Panc1 (cell line): ENCODE results near the gene HSD17B2. TPM values are rescaled to one million over a fixed set of nuclear protein-coding genes. Genes with fewer than 3 reads are reported as not detected.

Source experiments
- ATAC-seq: fragments of 200-7000 bp; cut with Tn5 transposase; 2 replicates; pipeline ENCODE4 v1.9.1; 2020; ENCODE audit warnings: mild to moderate bottlenecking, moderate library complexity
- BruUV-seq: library from RNA; stranded (reverse); fragments of 400-500 nt; replicated peaks from 2 replicates; lab custom pipeline; 2021; lab: Mats Ljungman, UMichigan
- CTCF ChIA-PET: fragments of 300-600 bp; sonication (Branson Sonifier 250); formaldehyde crosslinking; loops from one replicate; lab custom pipeline; 2022; ENCODE audit warnings: antibody characterized with exemption; lab: Charles Lee
- POLR2A ChIA-PET: fragments of 300-600 bp; sonication (Branson Sonifier 250); formaldehyde crosslinking; loops from one replicate; lab custom pipeline; 2022; ENCODE audit warnings: antibody characterized with exemption; lab: Charles Lee
- DNase-seq: peaks from one replicate; pipeline ENCODE4 v3.0.0-alpha.2; 2010; ENCODE audit warnings: low read depth, low spot score
- H3K27ac ChIP-seq: 2 replicates; pipeline ENCODE4 v1.5.1; 2011; ENCODE audit warnings: mild to moderate bottlenecking, low read length, inconsistent platforms
- H3K27me3 ChIP-seq: fragments of 200-500 bp; sonication (Bioruptor generic); 2 replicates; pipeline ENCODE4 v1.6.0; 2014; ENCODE audit warnings: low read length, inconsistent platforms; ENCODE audit not compliant: control insufficient read depth, insufficient read depth
- H3K36me3 ChIP-seq: fragments of 200-500 bp; sonication (Bioruptor generic); 2 replicates; pipeline ENCODE4 v1.5.1; 2014; ENCODE audit warnings: inconsistent platforms, mild to moderate bottlenecking, low read length, moderate library complexity; ENCODE audit not compliant: control insufficient read depth, insufficient read depth
- H3K4me1 ChIP-seq: 2 replicates; pipeline ENCODE4 v1.5.1; 2011; ENCODE audit warnings: inconsistent platforms, mild to moderate bottlenecking, low read length, moderate library complexity; ENCODE audit not compliant: control insufficient read depth, insufficient read depth
- H3K4me3 ChIP-seq, 2 experiments: 2 replicates each; pipeline ENCODE4 v1.5.1; 2011 to 2012; ENCODE audit warnings: low read depth in 2 of 2, low read length in 2 of 2, mild to moderate bottlenecking in 2 of 2, inconsistent platforms in 1 of 2, moderate library complexity in 1 of 2
- H3K9me3 ChIP-seq: fragments of 200-500 bp; sonication (Bioruptor generic); 2 replicates; pipeline ENCODE4 v1.5.1; 2014; ENCODE audit warnings: low read depth, mild to moderate bottlenecking, inconsistent platforms, low read length, moderate library complexity; ENCODE audit not compliant: control insufficient read depth, insufficient read depth
- CTCF ChIP-seq: fragments of 450-650 bp; IDR thresholded peaks from 2 replicates; pipeline ENCODE4 v1.5.1; 2017; ENCODE audit warnings: mild to moderate bottlenecking
- POLR2AphosphoS5 ChIP-seq: IDR thresholded peaks from 2 replicates; pipeline ENCODE4 v1.6.1; 2012; ENCODE audit warnings: mild to moderate bottlenecking, low read depth, low read length, moderate library complexity
- REST ChIP-seq, 2 experiments: IDR thresholded peaks; 2 replicates each; pipeline ENCODE4 v1.6.1; 2011 to 2012; ENCODE audit warnings: low read depth in 2 of 2, control low read depth in 1 of 2, low read length in 1 of 2, mild to moderate bottlenecking in 1 of 2, moderate library complexity in 1 of 2; ENCODE audit not compliant: insufficient read depth in 1 of 2
- SIN3A ChIP-seq: IDR thresholded peaks from 2 replicates; pipeline ENCODE4 v1.6.1; 2012; ENCODE audit warnings: low read depth, mild to moderate bottlenecking, low read length, moderate library complexity, borderline replicate concordance; ENCODE audit not compliant: insufficient read depth
- TCF7L2 ChIP-seq: IDR thresholded peaks from 2 replicates; pipeline ENCODE4 v1.6.1; 2011; ENCODE audit warnings: mild to moderate bottlenecking, low read depth, low read length, inconsistent platforms
- in situ Hi-C: cut with HindIII; loops from 2 replicates; pipeline ENCODE4 v1.10.0; 2016; ENCODE audit warnings: low sequenced_read_pairs, low pct_unique_long_range_greater_than_20kb
- intact Hi-C: fragments of 100-400 bp; cut with micrococcal nuclease; formaldehyde crosslinking; loops from one replicate; pipeline ENCODE4 v1.10.0; 2022; ENCODE audit not compliant: unreplicated experiment
- total RNA-seq: library from RNA; stranded (reverse); gene quantifications from one replicate; pipeline ENCODE4 v1.2.1, GENCODE V29; 2021; ENCODE audit not compliant: unreplicated experiment

HSD17B2 gene
- total RNA-seq, 1 experiment from 2014 or later, result 0.41 TPM

GRCh38 chr16:82092711-82093110, 57.7 kb downstream of the HSD17B2 start:
- TF ChIP-seq CTCF (no peak), POLR2AphosphoS5 (no peak), SIN3A (no peak), REST (IDR thresholded peaks at IDR 0.05; ENCODE audit: insufficient read depth in 1 of 2, low read depth in 2 of 2, low read length in 1 of 2) (no peak), TCF7L2 (no peak)
- DNase-seq, result no peak
- ATAC-seq, result no peak
- ChIA-PET CTCF (no interaction called here), POLR2A (no interaction called here)
- H3K4me3 ChIP-seq, result no peak overlapping the region
- no peaks in the 10 kb centered on the region for H3K36me3 ChIP-seq
- intact Hi-C loops, result no loop called here
- no peaks in the 10 kb centered on the region for H3K4me1 ChIP-seq
- H3K9me3 ChIP-seq, result no peaks in the 10 kb centered on the region
- in situ Hi-C loops, result no loop called here
- no peaks in the 10 kb centered on the region for H3K27me3 ChIP-seq
- BruUV-seq, result no TSS peak
- H3K27ac ChIP-seq, result no peak overlapping the region

GRCh38 chr16:82093666-82094300, 58.7 kb downstream of the HSD17B2 start:
- no peak overlapping the region for H3K4me3 ChIP-seq
- H3K9me3 ChIP-seq, result no peaks in the 10 kb centered on the region
- TF ChIP-seq CTCF (no peak), SIN3A (no peak), TCF7L2 (no peak), POLR2AphosphoS5 (no peak), REST (IDR thresholded peaks at IDR 0.05; ENCODE audit: insufficient read depth in 1 of 2, low read depth in 2 of 2, low read length in 1 of 2) (no peak)
- H3K27me3 ChIP-seq, result no peaks in the 10 kb centered on the region
- H3K27ac ChIP-seq, result no peak overlapping the region
- no peaks in the 10 kb centered on the region for H3K36me3 ChIP-seq
- H3K4me1 ChIP-seq, result no peaks in the 10 kb centered on the region
- intact Hi-C loops, result no loop called here
- ChIA-PET CTCF (no interaction called here), POLR2A (no interaction called here)
- no peak for DNase-seq
- no TSS peak for BruUV-seq
- no peak for ATAC-seq
- in situ Hi-C loops, result no loop called here
